Vagina (tissue), 2 donors: ENCODE data around the gene RIN3.

Experiments used
- POLR2A ChIP-seq, 2 donors: fragments of 450-650 bp; IDR thresholded peaks; one replicate each; pipeline ENCODE4 v1.6.1; 2017; ENCODE audit warnings: antibody characterized with exemption in 2 of 2, mild to moderate bottlenecking in 2 of 2, moderate library complexity in 2 of 2
- POLR2AphosphoS5 ChIP-seq, 2 donors: sonication (generic); formaldehyde crosslinking; IDR thresholded peaks; one replicate each; pipeline ENCODE4 v1.9.0; 2017; ENCODE audit warnings: antibody characterized with exemption in 2 of 2, mild to moderate bottlenecking in 2 of 2, low read depth in 1 of 2; ENCODE audit not compliant: insufficient read depth in 1 of 2
- TF ChIP-seq, protein P1 (sequence below), 3 experiments: fragments of 450-650 bp in 2 of 3; fragments of 200-600 bp in 1 of 3; sonication (generic) in 1 of 3; IDR thresholded peaks; one replicate each; pipeline ENCODE4 v1.5.1; 2017 to 2019; ENCODE audit warnings: antibody characterized with exemption in 3 of 3, mild to moderate bottlenecking in 2 of 3, moderate library complexity in 2 of 3

DNA sequence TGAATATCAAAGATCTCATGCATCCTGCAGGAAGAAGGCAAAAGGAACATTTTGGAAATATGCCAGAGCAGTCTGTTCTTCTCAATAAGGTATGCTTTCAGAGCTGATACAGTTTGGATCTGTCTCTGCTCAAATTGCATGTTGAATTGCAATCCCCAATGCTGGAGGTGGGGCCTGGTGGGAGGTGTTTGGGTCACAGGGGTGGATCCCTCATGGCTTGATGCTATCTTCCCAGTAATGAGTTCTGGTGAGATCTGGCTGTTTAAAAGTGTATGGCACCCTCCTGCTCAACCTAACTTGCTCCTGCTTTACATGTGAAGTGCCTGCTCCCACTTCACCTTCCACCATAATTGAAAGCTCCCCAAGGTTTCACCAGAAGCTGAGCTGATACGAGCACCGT lies 76.6 kb downstream of the RIN3 start:
- TF ChIP-seq, protein P1, sequence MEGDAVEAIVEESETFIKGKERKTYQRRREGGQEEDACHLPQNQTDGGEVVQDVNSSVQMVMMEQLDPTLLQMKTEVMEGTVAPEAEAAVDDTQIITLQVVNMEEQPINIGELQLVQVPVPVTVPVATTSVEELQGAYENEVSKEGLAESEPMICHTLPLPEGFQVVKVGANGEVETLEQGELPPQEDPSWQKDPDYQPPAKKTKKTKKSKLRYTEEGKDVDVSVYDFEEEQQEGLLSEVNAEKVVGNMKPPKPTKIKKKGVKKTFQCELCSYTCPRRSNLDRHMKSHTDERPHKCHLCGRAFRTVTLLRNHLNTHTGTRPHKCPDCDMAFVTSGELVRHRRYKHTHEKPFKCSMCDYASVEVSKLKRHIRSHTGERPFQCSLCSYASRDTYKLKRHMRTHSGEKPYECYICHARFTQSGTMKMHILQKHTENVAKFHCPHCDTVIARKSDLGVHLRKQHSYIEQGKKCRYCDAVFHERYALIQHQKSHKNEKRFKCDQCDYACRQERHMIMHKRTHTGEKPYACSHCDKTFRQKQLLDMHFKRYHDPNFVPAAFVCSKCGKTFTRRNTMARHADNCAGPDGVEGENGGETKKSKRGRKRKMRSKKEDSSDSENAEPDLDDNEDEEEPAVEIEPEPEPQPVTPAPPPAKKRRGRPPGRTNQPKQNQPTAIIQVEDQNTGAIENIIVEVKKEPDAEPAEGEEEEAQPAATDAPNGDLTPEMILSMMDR (IDR thresholded peaks at IDR 0.05), result no peak
- TF ChIP-seq POLR2A (IDR thresholded peaks at IDR 0.05) (no peak), POLR2AphosphoS5 (IDR thresholded peaks at IDR 0.05; ENCODE audit: insufficient read depth in 1 of 2, low read depth in 1 of 2) (no peak)
